Adipocyte (in vitro differentiated cells): Measurements from ENCODE around the gene BRD3OS.

Experiments
- DNase-seq: peaks from one replicate; pipeline ENCODE4 v3.0.0-alpha.2; 2015; ENCODE audit warnings: low read depth
- H3K27me3 ChIP-seq: replicated peaks from 2 replicates; pipeline ENCODE4 v1.7.0; 2013; ENCODE audit warnings: mild to moderate bottlenecking, low read length, moderate library complexity; ENCODE audit not compliant: control insufficient read depth, insufficient read depth
- H3K36me3 ChIP-seq: 2 replicates; pipeline ENCODE4 v1.7.0; 2013; ENCODE audit warnings: low read length, mild to moderate bottlenecking, moderate library complexity; ENCODE audit not compliant: control insufficient read depth, insufficient read depth, severe bottlenecking
- H3K4me1 ChIP-seq: 2 replicates; pipeline ENCODE4 v1.7.0; 2013; ENCODE audit warnings: mild to moderate bottlenecking, low read length, moderate library complexity; ENCODE audit not compliant: control insufficient read depth, insufficient read depth
- H3K4me3 ChIP-seq: 2 replicates; pipeline ENCODE4 v1.7.0; 2013; ENCODE audit warnings: mild to moderate bottlenecking, low read length, moderate library complexity
- H3K9ac ChIP-seq: 2 replicates; pipeline ENCODE4 v1.7.0; 2013; ENCODE audit warnings: mild to moderate bottlenecking, low read length, moderate library complexity
- H3K9me3 ChIP-seq: 2 replicates; pipeline ENCODE4 v1.7.0; 2013; ENCODE audit warnings: mild to moderate bottlenecking, low read length, moderate library complexity; ENCODE audit not compliant: control insufficient read depth

Gene BRD3OS

GRCh38 chr9:134030821-134031470, 5.7 kb downstream of the BRD3OS start:
- Histone ChIP-seq H3K9me3 (no peaks in the 10 kb centered on the region), H3K4me1 (peaks cover 11% of the 10 kb centered on the region), H3K27me3 (no peaks in the 10 kb centered on the region), H3K4me3 (no peak overlapping the region), H3K9ac (no peak overlapping the region), H3K36me3 (peaks cover 54% of the 10 kb centered on the region)
- DNase-seq: no peak

DNA sequence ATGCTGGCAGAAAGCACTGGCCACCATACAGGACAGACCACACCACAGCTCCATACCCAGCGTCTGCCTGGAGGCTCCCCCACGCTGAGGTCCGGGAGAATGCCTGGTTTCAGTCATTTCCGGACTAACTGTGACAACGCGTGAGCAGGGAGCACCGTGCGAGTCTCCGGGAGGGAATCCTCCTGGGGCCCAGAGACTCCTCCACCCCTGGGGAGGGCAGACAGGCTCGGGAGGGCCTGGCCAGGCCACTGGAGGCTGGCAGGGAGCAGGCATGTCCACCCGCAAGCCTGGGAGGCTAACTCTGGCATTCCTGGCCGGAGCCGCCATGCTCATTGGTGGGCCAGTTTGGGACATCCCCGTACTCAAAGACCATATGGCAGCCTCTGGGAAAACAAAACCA, 6.5 kb downstream of the BRD3OS start:
- H3K4me1 ChIP-seq: peaks cover 4% of the 10 kb centered on the region
- DNase-seq: no peak
- H3K4me3 ChIP-seq: no peak overlapping the region
- no peaks in the 10 kb centered on the region for H3K9me3 ChIP-seq
- peaks cover 60% of the 10 kb centered on the region for H3K36me3 ChIP-seq
- H3K27me3 ChIP-seq: no peaks in the 10 kb centered on the region
- no peak overlapping the region for H3K9ac ChIP-seq

GRCh38 chr9:134032456-134033222, 7.4 kb downstream of the BRD3OS start:
- Histone ChIP-seq H3K36me3 (peaks cover 60% of the 10 kb centered on the region), H3K27me3 (no peaks in the 10 kb centered on the region), H3K9ac (no peak overlapping the region), H3K9me3 (no peaks in the 10 kb centered on the region), H3K4me1 (peaks cover 4% of the 10 kb centered on the region), H3K4me3 (no peak overlapping the region)
- no peak for DNase-seq

- no peaks in the 10 kb centered on the region for H3K27me3 ChIP-seq
- H3K4me1 ChIP-seq: peaks cover 3% of the 10 kb centered on the region
- no peak overlapping the region for H3K9ac ChIP-seq
- H3K36me3 ChIP-seq: peaks cover 60% of the 10 kb centered on the region
- DNase-seq: no peak
- H3K9me3 ChIP-seq: no peaks in the 10 kb centered on the region
- no peak overlapping the region for H3K4me3 ChIP-seq
Measured at GRCh38 chr9:134033516-134034214, 8.4 kb downstream of the BRD3OS start.

DNA sequence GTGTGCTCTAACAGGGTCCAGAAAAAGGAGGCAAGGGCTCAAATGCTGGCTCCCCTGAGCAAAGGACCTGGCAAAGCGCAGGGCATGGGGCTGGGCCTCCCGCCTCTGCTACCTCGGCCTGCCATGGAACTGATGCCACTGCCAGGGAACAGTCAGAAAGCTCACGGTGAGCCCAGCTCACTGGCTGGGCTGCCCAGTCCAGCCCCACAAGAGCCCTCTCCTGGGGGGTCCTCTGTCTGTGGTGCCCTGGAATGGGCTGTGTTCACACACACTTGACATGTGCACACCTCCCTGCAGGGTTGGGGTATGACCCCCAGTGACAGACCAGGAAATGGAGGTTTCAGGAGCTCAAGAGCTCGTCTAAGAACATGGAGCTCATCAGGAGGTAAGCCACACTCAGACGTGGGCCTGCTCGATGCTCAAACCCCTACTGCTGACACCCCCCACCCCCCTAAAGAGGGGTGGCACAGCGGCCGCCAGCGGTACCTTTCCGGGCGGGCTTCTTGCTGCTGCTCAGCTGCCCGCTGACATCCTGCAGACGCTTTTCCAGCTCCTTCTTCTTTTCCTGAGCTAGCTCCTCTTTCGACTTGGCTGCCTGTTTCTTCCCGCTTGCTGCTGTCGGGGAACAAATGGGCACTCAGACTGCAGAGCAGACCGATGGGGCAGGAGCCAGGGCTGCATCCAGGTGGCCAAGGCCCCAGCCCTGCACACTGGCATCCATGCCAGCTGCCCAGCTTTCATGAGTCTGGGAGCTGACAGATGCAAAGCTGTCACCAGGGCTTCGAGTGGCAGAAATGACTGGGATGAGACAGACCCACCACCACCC, 9.1 kb downstream of the BRD3OS start:
- H3K4me1 ChIP-seq: peaks cover 4% of the 10 kb centered on the region
- no peak overlapping the region for H3K4me3 ChIP-seq
- no peaks in the 10 kb centered on the region for H3K9me3 ChIP-seq
- H3K27me3 ChIP-seq: no peaks in the 10 kb centered on the region
- no peak for DNase-seq
- peaks cover 64% of the 10 kb centered on the region for H3K36me3 ChIP-seq
- no peak overlapping the region for H3K9ac ChIP-seq

DNA sequence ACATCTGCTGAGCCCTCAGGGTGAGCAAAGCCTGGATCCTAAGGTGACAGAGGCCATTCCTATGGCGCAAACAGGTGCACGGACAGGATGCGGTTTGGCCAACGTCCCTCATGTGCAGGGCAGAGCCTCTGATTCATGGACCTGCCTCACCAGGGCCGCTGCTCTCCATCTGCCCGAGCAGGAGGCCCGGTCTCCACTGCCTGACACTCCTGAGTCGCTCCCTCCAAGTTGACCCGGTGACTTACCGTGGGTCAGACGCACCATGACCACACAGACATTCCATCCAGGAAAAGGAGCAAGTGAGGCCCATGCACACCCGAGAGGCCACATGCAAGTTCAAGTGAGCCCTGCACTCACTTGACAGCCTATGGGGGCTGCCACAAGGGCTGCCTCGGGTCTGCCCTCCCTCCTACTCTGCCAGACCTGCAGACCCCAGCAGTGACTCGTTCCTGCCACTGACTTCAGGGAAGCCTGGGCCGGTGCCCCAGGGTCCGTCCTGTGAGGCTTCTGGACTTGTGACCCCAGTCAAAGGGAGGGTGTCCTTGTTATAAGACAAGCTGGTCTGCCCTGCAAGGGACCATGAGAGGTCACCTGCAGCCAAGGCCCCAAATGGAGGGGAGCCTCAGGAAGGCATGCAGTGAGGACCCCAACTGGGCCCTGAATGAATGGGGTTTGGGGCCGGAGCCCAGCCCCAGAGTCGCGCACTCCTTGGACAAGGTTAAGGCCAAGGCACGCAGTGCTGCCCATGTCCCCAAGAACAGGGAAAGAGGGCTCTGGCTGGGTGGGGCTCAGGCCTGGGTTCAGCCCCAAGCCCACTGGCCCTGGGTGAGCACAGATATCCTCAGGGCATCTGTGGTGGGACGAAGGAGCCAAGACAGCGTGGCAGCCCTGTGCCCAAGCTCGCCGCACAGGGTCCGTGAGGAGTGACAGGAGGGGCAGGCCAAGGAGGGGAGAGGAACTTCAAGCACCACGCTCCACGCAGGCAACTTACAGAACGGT, 10.1 kb downstream of the BRD3OS start:
- Histone ChIP-seq H3K9me3 (no peaks in the 10 kb centered on the region), H3K9ac (no peak overlapping the region), H3K4me3 (no peak overlapping the region), H3K4me1 (peaks cover 6% of the 10 kb centered on the region), H3K36me3 (peaks cover 68% of the 10 kb centered on the region), H3K27me3 (no peaks in the 10 kb centered on the region)
- DNase-seq: no peak

- Histone ChIP-seq H3K4me1 (peaks cover 13% of the 10 kb centered on the region), H3K4me3 (no peak overlapping the region), H3K36me3 (peaks cover 61% of the 10 kb centered on the region), H3K9ac (no peak overlapping the region), H3K27me3 (no peaks in the 10 kb centered on the region), H3K9me3 (no peaks in the 10 kb centered on the region)
- DNase-seq: no peak
Measured at GRCh38 chr9:134036130-134036529, 10.8 kb downstream of the BRD3OS start.

- no peaks in the 10 kb centered on the region for H3K27me3 ChIP-seq
- H3K4me1 ChIP-seq: peaks cover 20% of the 10 kb centered on the region
- no peak for DNase-seq
- peaks cover 52% of the 10 kb centered on the region for H3K36me3 ChIP-seq
- H3K4me3 ChIP-seq: no peak overlapping the region
- no peak overlapping the region for H3K9ac ChIP-seq
- no peaks in the 10 kb centered on the region for H3K9me3 ChIP-seq
Measured at GRCh38 chr9:134037641-134038040, 12.4 kb downstream of the BRD3OS start.

- H3K27me3 ChIP-seq: no peaks in the 10 kb centered on the region
- H3K4me3 ChIP-seq: no peak overlapping the region
- H3K36me3 ChIP-seq: peaks cover 41% of the 10 kb centered on the region
- DNase-seq: no peak
- H3K4me1 ChIP-seq: peaks cover 20% of the 10 kb centered on the region
- no peaks in the 10 kb centered on the region for H3K9me3 ChIP-seq
- H3K9ac ChIP-seq: no peak overlapping the region
Measured at GRCh38 chr9:134039386-134040175, 14.3 kb downstream of the BRD3OS start.
